ENCODE measurements around the gene LATS1. TPM values are rescaled to one million over a fixed set of nuclear protein-coding genes. Genes with fewer than 3 reads are reported as not detected.

Gene LATS1
- total and polyA plus RNA-seq, 10 of the 15 experiments (the other 5 are each of a cell fraction or from before 2014, with no cell fraction given): 2.1 to 15.6 (median 11.0) TPM

- 0 out of 2 replicates have a peak, but pooled peaks have one; percentile 23 for TF ChIP-seq ZSCAN29 (IDR thresholded peaks at IDR 0.05)
- TF ChIP-seq, protein P1, sequence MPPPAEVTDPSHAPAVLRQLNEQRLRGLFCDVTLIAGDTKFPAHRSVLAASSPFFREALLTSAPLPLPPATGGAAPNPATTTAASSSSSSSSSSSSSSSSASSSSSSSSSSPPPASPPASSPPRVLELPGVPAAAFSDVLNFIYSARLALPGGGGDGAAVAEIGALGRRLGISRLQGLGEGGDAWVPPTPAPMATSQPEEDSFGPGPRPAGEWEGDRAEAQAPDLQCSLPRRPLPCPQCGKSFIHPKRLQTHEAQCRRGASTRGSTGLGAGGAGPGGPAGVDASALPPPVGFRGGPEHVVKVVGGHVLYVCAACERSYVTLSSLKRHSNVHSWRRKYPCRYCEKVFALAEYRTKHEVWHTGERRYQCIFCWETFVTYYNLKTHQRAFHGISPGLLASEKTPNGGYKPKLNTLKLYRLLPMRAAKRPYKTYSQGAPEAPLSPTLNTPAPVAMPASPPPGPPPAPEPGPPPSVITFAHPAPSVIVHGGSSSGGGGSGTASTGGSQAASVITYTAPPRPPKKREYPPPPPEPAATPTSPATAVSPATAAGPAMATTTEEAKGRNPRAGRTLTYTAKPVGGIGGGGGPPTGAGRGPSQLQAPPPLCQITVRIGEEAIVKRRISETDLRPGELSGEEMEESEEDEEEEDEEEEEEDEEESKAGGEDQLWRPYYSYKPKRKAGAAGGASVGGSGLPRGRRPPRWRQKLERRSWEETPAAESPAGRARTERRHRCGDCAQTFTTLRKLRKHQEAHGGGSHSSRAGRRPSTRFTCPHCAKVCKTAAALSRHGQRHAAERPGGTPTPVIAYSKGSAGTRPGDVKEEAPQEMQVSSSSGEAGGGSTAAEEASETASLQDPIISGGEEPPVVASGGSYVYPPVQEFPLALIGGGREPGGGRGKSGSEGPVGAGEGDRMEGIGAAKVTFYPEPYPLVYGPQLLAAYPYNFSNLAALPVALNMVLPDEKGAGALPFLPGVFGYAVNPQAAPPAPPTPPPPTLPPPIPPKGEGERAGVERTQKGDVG (CRISPR knock-in tag; IDR thresholded peaks at IDR 0.05): no peak
- TF ChIP-seq POU2F2 (IDR thresholded peaks at IDR 0.05; ENCODE audit: borderline replicate concordance, low read depth, low read length): peak; percentile 87
- TF ChIP-seq NR2C1 (IDR thresholded peaks at IDR 0.05): peak; percentile 44; the same call in 1 of the 2 replicates
- TF ChIP-seq EZH2 (IDR thresholded peaks at IDR 0.05; ENCODE audit: borderline replicate concordance, control insufficient read depth, low read depth, low read length): no peak
- peak; percentile 92; the same call in 1 of the 2 replicates for TF ChIP-seq ASH2L (IDR thresholded peaks at IDR 0.05; ENCODE audit: borderline replicate concordance, low read depth)
- peak; percentile 11 for TF ChIP-seq MEF2B (IDR thresholded peaks at IDR 0.05; ENCODE audit: partially characterized antibody, poor library complexity, severe bottlenecking)
- no peak for TF ChIP-seq RCOR1 (conservative IDR thresholded peaks at IDR 0.05; ENCODE audit: low read depth, low read length)
- no peak for TF ChIP-seq SMC3 (IDR thresholded peaks at IDR 0.05; ENCODE audit: borderline replicate concordance, low read length)
- TF ChIP-seq, protein P2, sequence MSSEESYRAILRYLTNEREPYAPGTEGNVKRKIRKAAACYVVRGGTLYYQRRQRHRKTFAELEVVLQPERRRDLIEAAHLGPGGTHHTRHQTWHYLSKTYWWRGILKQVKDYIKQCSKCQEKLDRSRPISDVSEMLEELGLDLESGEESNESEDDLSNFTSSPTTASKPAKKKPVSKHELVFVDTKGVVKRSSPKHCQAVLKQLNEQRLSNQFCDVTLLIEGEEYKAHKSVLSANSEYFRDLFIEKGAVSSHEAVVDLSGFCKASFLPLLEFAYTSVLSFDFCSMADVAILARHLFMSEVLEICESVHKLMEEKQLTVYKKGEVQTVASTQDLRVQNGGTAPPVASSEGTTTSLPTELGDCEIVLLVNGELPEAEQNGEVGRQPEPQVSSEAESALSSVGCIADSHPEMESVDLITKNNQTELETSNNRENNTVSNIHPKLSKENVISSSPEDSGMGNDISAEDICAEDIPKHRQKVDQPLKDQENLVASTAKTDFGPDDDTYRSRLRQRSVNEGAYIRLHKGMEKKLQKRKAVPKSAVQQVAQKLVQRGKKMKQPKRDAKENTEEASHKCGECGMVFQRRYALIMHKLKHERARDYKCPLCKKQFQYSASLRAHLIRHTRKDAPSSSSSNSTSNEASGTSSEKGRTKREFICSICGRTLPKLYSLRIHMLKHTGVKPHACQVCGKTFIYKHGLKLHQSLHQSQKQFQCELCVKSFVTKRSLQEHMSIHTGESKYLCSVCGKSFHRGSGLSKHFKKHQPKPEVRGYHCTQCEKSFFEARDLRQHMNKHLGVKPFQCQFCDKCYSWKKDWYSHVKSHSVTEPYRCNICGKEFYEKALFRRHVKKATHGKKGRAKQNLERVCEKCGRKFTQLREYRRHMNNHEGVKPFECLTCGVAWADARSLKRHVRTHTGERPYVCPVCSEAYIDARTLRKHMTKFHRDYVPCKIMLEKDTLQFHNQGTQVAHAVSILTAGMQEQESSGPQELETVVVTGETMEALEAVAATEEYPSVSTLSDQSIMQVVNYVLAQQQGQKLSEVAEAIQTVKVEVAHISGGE (CRISPR knock-in tag; IDR thresholded peaks at IDR 0.05): peak; percentile 80
- no peak for TF ChIP-seq NRF1 (conservative IDR thresholded peaks at IDR 0.05; ENCODE audit: low read depth, low read length)
- TF ChIP-seq ZNF24 (IDR thresholded peaks at IDR 0.05): peak; percentile 43; the same call in 1 of the 2 replicates
- 0 out of 2 replicates have a peak, but pooled peaks have one; percentile 17 for TF ChIP-seq IRF4 (IDR thresholded peaks at IDR 0.05; ENCODE audit: low read depth, low read length)
- TF ChIP-seq JUND (IDR thresholded peaks at IDR 0.05; ENCODE audit: low read depth, low read length): no peak
- TF ChIP-seq GATAD2B (conservative IDR thresholded peaks at IDR 0.05; ENCODE audit: low read depth): peak; percentile 89
- no peak for TF ChIP-seq STAT3 (IDR thresholded peaks at IDR 0.05; ENCODE audit: low read depth, low read length)
- peak; percentile 63; the same call in 1 of the 2 replicates for TF ChIP-seq CBFB (IDR thresholded peaks at IDR 0.05; ENCODE audit: low read depth)
- no peak for TF ChIP-seq WRNIP1 (IDR thresholded peaks at IDR 0.05; ENCODE audit: borderline replicate concordance, low read depth, low read length)
- no peak for TF ChIP-seq TBL1XR1 (IDR thresholded peaks at IDR 0.05; ENCODE audit: low read depth, low read length)
- no peak for TF ChIP-seq MYB (IDR thresholded peaks at IDR 0.05; ENCODE audit: borderline replicate concordance, low read depth, low read length)
- peak; percentile 95 for TF ChIP-seq TAF1 (IDR thresholded peaks at IDR 0.05; ENCODE audit: borderline replicate concordance, low read depth, low read length)
- peak; percentile 68 for TF ChIP-seq NR2F1 (conservative IDR thresholded peaks at IDR 0.05)
- no peak for TF ChIP-seq ESRRA (IDR thresholded peaks at IDR 0.05; ENCODE audit: low read length)
- no peak for TF ChIP-seq RFX5 (IDR thresholded peaks at IDR 0.05; ENCODE audit: low read depth, low read length)
- TF ChIP-seq MYC (IDR thresholded peaks at IDR 0.05; ENCODE audit: insufficient read depth, insufficient read length, insufficient replicate concordance, low read length, severe bottlenecking): no peak
These were observed at the start of gene LATS1 (continued) for GRCh38 chr6:149717588-149718458.

Data from GM12878 (cell line).